ENCODE data around the gene TICAM2.

GRCh38 chr5:115573133-115573532, 29.1 kb downstream of the TICAM2 start:
- TF ChIP-seq CTCF (conservative IDR thresholded peaks at IDR 0.05; ENCODE audit: low read depth, low read length) (no peak), EZH2 (IDR thresholded peaks at IDR 0.05; ENCODE audit: low read length, unreplicated experiment) (no peak)

Data from PC-3 (cell line).